Activated T-helper 1 cell treated with anti-CD3 and anti-CD28 coated beads, Interleukin-2, amount 50 U/mL, for 16 hours (primary cell): ENCODE results near the gene BAIAP2L1.
A peak's percentile ranks its signal among the peaks of the same experiment; 100 is the strongest.

Experiments used
- DNase-seq, 2 donors: peaks; one replicate each; pipeline ENCODE4 v3.0.0-alpha.2; 2020; ENCODE audit warnings: low read depth in 1 of 2, low spot score in 1 of 2

BAIAP2L1 gene

DNA sequence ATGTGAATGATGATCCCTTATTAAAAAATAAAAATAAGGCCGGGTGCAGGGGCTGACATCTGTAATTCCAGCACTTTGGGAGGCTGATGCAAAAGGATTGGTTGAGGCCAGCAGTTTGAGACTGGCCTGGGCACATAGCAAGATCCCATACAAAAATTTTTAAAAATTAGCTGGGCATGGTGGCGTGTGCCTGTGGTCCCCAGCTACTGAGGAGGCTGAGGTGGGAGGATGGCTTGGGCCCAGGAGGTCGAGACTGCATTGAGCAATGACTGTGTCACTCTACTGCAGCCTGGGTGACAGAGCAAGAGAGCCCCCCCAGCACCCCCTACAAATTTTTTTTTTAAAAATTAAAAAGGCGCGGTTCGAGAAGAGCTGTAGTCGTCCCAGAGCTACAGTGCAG is 120.6 kb downstream of the BAIAP2L1 start:
- DNase-seq, result no peak

DNA sequence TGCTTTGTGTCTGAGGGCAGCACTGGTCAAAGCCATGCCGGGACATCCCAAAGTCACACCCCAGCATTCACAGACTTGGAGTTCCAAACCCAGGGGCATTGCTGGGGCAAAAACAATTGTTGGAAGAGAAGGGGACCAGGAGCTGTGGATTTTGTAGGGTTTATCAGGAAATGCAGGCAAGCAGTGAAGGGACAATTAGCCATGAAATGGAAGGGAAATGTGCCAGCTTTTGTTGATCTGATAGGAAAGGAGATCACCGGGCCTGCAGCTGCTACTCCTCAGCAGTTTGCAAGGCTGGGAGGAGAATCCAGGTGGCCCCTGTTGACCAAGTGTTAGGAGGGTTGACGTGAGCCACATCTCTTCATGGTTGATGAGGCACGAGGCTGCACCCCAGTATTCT is 122.0 kb downstream of the BAIAP2L1 start:
- DNase-seq, result no peak

DNA sequence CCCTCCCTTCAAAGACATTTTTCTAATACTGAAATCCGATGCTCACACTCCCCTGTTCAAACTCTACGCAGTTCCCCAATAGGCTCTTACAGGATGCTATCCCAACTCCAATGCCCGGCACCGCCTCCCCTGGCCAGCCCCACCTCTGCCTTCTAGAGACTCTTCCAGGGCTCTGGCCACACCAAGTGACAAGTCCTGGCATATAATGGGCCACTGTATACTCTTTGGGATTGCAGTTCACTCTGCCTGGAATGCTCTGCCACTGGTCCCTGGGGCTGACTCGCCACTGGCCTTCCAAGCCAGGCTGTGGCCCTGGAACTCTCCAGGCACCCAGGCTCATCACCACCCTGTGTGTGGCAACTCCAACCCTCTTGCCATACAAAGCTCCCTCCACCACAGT is 122.5 kb downstream of the BAIAP2L1 start:
- no peak for DNase-seq

DNA sequence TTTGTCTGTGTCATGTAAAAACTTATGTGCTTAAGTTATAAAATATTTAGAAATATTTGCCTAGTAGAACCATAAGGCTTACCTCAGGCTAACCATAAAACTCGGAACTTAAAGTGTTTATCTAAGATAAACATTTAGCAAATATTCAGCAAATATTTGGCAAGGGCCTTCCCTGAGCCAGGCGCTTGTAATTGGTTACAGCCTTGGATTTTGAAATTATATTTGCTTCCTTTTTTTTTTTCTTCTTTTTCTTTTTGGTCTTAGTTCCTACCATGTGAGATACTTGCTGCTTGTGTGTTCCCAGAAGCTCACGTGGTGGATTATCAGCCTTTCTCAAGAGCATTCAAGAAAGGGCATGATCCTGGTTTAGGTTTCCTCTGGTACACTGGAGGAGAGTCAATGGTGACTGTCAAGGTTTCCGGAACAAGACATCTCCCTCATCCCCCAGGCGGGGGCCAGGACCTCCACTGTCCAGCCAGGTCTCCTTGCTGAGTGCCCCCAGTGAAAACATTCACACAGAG is 124.6 kb downstream of the BAIAP2L1 start:
- no peak for DNase-seq

DNA sequence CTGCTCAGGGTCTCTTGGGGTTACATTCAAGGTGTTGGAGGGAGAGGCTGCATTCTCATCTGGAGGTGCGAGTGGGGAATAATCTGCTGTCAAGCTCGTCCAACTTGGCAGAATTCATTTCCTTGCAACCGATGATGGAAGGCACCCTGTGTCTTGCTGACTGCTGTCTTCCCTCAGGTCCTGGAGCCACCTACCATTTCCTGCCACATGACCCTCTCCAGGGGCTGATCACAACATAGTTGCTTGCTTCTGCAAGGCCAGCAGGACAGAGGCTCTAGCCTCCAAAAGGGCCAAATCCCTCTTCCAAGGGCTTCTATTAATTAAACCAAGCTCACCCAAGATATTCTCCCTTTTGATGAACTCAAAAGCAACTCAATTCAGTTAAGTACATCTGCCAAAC is 133.6 kb downstream of the BAIAP2L1 start:
- DNase-seq, result no peak

DNA sequence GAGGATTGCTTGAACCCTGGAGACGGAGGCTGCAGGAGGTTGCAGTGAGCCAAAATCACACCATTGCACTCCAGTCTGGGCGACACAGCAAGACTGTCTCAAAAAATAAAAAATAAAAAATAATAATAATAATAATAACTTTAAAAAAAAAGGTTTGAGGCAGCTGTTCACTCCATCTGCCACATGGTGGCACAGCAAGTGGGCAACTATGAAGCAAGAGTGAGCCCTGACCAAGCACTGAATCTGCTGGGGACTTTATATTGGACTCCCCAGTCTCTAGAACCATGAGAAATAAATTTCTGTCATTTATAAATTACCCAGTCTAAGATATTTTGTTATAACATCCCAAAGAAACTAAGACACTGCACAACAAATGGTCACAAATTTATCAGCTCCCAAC is 134.1 kb downstream of the BAIAP2L1 start:
- DNase-seq, result no peak

DNA sequence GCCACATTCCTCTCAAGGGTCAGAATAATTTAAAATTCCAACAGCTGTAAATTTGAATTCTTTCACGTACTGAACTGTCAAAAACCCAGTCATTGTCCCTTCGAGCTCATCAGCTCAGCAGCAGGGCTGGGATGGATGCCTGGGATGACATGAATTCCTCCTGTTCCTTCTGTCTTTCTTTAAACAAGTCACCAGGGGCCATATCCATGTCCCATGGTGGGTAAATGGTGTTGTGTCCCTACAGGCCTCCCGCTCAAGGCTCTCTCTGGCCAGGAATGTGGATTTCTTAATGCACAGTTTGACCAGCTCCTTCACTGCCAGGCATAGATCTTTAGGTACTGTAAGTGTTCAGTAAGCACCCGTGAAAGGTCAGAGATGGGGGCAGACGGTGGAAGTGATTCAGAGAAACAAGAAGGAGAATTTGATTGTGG is 135.0 kb downstream of the BAIAP2L1 start:
- no peak for DNase-seq

DNA sequence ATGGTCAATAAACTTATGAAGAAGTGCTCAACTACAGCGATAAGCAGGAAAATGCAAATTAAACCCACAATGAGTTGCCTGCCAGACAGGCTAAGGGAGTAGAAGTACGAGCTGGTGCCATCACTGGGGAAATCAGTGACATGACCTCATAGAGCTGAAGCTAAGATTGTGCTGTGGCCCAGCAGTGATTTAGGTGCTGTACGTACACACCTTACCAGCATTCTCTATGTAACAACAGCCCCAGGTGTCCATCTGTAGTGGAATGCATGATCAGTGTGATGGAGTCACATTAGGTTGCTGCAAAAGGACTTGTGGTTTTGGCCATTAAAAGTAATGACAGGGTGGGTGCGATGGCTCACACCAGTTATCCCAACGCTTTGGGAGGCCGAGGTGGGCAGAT is 143.2 kb downstream of the BAIAP2L1 start:
- DNase-seq, result no peak

DNA sequence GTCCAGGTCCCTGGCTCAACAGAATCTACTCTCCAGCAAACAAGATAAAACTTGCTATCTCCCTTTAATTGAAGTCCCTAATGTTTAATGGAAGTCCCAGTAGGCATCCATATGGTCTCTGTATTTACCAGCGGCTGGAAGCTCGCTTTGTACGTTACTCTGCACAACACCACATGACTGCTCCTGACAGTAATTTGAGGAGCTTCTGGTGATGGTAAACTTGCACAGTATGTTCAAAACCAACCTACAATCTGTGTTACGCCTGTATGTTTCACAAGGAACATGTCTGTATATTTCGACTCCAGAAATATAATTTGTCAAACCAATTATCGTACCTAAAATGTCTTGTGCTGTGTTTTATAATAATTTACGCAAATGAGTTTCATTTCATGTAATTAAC is 144.5 kb downstream of the BAIAP2L1 start:
- DNase-seq, result no peak

DNA sequence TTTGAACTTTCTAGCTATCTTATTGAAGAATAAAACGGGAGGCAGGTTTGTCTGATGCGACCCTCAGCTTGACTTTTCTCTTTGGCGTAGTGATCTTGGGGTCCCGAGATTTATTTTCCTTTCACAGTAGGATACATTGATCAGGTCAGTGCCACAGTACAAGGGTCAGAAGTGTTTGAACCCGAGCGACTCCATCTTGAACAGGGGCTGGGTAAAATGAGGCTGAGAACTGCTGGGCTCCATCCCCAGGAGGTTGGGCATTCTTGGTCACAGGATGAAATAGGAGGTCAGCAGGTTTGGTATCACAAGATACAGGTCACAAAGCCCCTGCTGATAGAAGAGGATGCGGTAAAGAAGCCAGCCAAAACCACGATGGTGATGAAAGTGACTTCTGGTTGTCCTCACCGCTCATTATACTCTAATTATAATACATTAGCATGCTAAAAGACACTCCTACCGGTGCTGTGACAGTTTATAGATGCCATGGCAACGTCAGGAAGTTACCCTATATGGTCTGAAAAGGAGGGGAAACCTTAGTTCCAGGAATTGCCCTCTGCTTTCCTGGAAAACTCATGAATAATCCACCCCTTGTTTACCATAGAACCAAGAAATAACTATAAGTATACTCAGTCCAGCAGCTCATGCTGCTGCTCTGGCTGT is 145.8 kb downstream of the BAIAP2L1 start:
- DNase-seq, result no peak

DNA sequence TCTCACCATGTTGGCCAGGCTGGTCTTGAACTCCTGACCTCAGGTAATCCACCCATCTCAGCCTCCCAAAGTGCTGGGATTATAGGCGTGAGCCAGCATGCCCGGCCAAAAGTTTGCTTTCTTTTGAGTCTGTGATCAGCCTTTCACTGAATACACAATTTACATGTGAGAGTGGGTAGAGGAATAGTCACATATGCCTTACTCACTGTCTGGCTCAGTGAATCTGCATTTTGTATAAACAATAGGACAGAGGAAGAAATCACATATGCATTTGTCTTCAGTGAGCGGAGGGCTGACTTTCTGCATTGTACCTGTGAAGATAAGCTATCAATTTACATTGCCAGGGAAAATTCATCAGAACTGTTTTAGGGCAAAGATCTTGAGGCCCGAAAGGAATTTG is 146.4 kb downstream of the BAIAP2L1 start:
- no peak for DNase-seq

DNA sequence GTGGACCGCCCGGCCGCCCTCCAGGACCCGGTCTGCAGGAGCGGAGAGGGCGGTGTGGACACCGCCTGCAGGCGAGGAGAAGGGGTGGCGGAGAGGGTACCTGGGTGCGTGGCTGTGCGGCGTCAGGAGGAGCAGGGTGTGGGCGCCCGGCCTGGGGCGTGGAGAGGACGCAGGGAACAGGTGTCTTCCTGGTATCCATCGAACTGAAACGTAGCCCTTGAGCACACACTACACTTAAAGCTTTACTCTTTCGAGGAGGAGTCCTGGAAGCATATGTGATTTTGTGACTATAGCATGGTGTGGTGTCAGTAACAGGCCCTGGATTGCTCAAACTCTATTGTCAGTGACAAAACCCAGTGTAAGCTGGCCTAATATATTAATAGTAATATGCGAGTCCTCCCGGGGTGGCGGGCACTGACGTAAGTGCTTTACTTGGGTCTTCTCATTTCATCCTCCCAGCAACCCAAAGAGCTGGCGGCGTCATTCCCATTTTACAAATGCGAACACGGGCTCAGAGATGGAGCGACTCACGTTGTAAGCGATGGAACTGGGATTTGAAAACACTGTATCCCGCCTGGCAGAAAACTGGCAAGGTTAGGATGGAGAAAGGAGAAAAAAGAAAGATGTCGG is 148.3 kb downstream of the BAIAP2L1 start:
- no peak for DNase-seq

DNA sequence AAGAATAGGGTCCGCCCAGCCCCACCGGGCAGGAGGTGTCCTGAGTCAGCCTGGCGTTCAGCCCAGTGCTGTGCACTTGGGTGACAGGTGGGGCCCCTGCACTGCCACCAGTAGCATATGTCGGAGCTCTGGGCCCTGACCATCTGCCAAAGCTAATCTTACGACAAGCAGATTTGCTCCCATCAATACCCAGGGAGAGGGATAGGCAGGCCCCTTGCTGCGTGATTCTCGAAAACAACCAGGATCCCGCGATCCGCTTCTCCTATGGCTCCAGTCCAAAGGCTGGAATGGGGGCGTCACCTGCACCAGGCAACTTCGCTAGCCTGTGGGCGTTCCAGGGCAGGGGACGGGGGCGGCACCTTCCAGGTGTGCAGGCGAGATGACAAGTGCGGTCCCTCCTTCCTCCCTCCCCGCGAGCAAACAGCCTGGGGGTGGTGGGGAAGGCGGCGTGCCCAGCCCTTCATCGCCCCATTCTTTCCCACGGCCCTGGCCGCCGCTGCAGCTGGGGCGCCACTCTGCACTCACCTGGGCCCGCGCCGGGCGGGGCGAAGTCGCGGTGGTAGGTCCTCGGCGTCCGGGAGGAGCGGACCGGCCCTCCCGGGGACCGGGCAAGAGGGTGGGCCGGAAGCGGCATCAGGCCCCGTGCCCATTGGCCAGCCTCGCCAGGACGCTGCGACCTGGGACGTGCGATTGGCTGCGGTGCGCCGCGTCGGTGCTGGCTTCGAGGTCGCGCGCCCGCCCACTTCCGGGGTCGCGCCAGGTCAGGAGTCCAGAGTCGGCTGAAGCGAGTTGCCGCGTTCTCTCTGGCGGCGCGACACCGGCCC is 149.1 kb downstream of the BAIAP2L1 start, which contains the start of gene TECPR1:
Gene TECPR1 (minus strand): TSS at position 632 of the 824 bp plus-strand sequence. CDS start 6,086 bp downstream, outside the sequence.
- peak; percentile 62 to 85 for DNase-seq

DNA sequence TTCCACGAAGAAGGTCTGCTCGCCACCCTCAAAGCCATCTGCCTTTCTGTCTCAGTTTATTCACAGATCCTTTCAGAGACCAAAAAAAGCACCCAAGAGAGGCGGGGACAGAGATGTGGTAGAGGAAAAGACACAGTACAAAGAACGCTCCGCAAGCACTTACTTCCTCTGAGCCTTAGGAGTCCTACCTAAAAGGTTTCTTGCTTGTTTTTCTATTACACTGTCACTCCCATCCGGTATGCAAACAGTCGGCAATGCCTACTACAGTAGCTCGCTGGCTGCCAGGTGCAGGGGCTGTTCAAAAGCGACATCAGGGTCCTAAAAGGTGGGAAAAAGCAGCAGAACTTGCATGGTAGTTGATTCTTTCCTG is 149.7 kb downstream of the BAIAP2L1 start:
- DNase-seq, result peak in 1 of 2 donors; percentile 14

DNA sequence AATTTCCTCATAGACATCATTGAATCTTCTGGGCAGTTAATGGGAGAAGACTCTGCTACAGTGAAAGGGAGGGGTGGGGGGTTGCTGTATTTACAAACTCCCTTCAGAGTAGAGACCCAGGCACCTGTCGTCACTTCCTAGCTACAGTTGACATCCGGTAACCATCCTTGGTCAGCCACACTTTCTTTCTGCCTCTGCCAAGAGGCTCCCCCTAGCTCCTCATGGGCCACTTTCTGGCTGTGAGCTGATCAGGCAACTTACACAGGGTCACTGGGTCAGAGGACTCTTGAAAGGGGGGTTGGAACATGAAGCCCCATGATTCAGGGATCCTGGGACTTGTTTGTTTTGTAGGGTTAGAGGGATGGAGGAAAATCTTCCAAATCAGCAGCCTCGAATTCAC is 150.1 kb downstream of the BAIAP2L1 start:
- peak in 1 of 2 donors; percentile 13 for DNase-seq

DNA sequence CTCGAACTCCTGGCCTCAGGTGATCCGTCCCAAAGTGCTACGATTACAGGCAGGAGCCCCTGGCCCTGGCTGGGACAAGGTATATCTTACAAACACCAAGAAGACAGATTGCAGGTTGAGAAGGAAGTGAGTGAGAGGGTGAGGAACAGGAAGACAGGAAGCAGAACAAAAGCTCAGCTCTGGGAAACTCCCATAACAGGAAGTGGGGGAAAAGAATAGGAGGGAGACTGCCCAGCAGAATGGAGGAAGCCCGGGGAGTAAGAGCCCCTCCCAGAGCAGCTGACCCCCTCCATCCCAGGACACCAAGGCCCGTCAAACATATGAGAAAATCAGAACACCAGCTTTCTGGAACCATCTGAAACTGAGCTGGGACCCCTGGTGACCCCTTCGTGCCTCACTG is 151.8 kb downstream of the BAIAP2L1 start:
- DNase-seq, result no peak

DNA sequence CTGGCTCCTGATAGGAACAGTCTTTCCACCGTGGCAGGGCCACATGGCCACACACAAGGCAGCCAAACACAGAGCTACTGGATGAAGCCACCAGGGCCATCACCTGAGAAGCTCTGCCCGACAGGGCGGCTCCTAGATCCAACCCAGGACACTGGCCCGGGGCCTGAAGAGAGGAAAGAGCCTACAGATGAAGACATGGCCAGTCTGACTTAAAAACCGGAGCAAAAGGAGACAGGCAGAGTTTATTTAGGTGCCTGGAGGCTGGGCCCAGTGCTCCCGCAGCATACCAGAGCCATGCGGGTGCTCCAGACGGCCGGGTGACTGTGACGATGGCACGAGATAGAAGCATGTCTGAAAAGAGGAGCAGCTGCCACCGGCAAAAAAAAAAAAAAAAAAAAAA is 152.7 kb downstream of the BAIAP2L1 start:
- DNase-seq, result no peak

DNA sequence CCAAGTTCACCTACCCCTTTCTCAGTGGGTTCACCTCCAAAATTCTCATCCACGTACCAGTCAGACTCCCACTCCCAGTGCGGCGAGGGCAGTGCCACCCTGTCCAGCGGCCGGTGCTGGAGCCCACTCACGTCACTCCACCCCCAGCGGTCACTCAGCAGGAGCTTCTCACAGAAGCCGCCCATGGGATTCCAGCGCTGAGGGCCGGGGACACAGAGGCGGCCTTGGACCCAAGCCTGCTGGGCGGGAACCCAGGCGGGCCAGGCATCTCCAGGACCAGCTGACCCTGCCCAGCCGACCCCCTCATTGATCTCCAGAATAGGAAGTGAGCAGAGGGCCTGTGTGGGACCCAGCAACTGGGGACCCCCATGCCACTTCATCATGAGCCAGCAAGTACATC is 156.0 kb downstream of the BAIAP2L1 start:
- DNase-seq, result no peak

DNA sequence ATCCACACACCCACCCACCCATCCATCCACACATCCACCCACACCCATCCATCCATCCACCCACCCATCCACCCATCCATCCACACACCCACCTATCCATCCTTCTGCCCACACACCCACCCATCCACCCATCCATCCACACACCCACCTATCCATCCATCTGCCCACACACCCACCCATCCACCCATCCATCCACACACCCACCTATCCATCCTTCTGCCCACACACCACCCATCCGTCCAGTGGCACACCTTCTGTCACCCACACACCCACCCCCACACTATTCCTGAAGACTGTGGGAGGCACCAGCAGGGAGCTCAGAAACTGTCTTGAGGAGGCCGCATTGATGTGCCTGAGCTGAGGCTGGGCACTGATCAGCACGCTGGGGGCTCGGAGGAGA is 158.0 kb downstream of the BAIAP2L1 start:
- DNase-seq, result no peak

DNA sequence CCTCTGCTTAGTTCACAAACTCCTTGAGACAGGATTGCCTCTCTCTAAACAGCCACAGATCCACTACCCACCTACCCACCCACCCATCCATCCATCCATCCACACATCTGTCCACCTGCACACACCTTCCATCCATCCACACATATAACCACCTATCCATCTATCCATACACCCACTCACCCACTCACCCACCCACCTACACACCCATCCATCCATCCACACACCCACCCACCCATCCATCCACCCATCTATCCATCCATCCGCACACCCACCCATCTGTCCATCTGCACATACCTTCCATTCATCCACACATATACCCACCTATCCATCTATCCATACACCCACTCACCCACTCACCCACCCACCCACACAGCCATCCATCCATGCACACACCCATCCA is 158.5 kb downstream of the BAIAP2L1 start:
- DNase-seq, result no peak

DNA sequence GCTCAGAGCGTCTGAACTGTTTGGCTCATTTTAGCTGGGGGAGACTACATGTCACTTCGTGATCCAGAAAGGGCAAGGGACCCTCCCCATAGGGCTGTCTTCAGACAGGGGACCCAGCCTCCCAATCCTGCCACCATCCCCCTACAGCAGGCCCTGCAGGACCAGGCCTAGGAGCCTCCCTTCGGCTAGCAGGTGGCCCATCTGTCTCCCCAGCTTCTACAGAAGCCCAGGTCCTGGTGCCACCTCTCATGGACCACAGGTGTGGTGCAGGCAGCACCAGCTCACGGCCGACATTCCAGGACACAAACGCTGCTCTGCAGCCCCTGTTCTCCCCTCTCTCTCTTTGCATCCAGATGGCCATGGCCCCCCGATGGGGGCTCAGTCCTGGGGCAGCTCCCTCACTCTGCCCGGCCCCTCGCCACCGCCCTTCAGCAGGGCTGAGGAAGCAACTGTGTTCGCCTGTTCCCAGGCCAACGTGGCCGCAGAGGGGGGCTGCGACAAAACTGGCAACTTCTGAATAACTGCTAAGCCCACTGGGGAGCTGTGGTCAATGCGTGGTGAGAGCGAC is 159.1 kb downstream of the BAIAP2L1 start:
- DNase-seq, result no peak
